ENCODE data around the gene CUEDC1. TPM values are rescaled to one million over a fixed set of nuclear protein-coding genes. Genes with fewer than 3 reads are reported as not detected.

The CUEDC1 gene
- total and polyA plus RNA-seq, 2 of the 4 experiments (the other 2 are of a cell fraction): 4.1 to 21.2 TPM

DNA sequence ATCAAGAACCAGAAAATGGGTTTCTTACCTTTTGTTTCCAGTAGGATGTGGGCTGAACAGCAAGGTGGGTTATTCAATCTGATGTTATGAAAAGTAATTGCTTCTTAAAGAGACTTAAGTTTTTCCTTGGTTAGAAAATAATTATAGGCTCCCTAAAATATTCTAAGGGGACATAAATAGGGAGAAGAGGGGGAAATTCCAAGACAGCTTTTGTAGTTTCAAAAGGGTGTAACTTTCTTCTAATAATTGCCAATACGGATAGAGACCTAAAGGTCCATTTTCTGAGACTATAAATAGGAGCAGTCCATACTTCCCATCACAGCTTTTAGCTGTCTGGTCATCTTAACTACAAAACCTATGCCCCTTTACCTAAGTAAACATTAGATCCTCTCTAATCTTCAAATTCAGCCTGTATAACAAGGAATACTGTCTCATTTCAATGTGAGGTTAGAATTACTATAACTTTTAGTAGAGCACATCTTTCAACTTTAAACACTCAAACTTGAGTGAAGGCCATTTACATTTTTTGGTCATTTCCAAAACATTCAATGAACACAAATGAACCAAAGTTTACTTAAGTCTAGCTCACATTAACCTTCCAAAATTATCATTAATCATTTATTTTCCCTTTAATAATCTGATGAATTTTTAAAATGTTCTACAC is 46.4 kb upstream of the CUEDC1 start:
- Histone ChIP-seq H3K27ac (ENCODE audit: insufficient read depth, low read length) (no peak overlapping the region), H4K5ac (ENCODE audit: low read depth, low read length) (no peak overlapping the region), H4K8ac (ENCODE audit: low read depth in 2 of 2, low read length in 2 of 2) (no peak overlapping the region), H2AK9ac (replicated peaks; ENCODE audit: low read depth, low read length, poor library complexity) (no peak overlapping the region), H3K4ac (ENCODE audit: low read depth, low read length) (no peak overlapping the region), H3K4me3 (ENCODE audit: insufficient read depth, low read depth, low read length) (no peak overlapping the region), H3K9ac (ENCODE audit: low read depth, low read length) (peak overlapping the region; percentile 13; the same call in 1 of the 2 replicates), H3K36me3 (ENCODE audit: control insufficient read depth, insufficient read depth, low read length) (peaks cover 26% of the 10 kb centered on the region), H2BK15ac (ENCODE audit: low read depth, low read length) (no peak overlapping the region), H2BK5ac (ENCODE audit: low read depth, low read length, poor library complexity, severe bottlenecking) (no peak overlapping the region), H2AFZ (replicated peaks; ENCODE audit: low read length, poor library complexity) (no peak overlapping the region), H3K79me1 (ENCODE audit: low read depth in 1 of 2, low read length in 2 of 2) (peaks cover 4 to 27% of the 10 kb centered on the region in 2 experiments; a peak in 3 of 4 replicates), H2BK120ac (ENCODE audit: low read depth, low read length) (no peak overlapping the region), H3K4me2 (ENCODE audit: low read depth, low read length) (no peak overlapping the region), H3K18ac (ENCODE audit: low read depth, low read length) (no peak overlapping the region), H3K9me3 (ENCODE audit: control insufficient read depth, insufficient read depth, low read length) (no peaks in the 10 kb centered on the region), H3K4me1 (ENCODE audit: control insufficient read depth, insufficient read depth, low read length) (0 out of 2 replicates have a peak, but pooled peaks cover 2% of the 10 kb centered on the region), H4K20me1 (ENCODE audit: insufficient read depth, low read length) (peaks cover 64% of the 10 kb centered on the region), H3K27me3 (ENCODE audit: control insufficient read depth, insufficient read depth, low read length) (no peaks in the 10 kb centered on the region), H2BK20ac (ENCODE audit: low read depth, low read length) (no peak overlapping the region), H3K9me1 (ENCODE audit: insufficient read depth, low read length) (no peaks in the 10 kb centered on the region), H3K56ac (ENCODE audit: extremely low read depth, insufficient read depth, low read length) (no peak overlapping the region), H2AK5ac (ENCODE audit: low read depth, low read length) (no peak overlapping the region), H3K14ac (replicated peaks; ENCODE audit: low read depth, low read length) (no peak overlapping the region), H4K91ac (ENCODE audit: insufficient read depth, low read depth, low read length) (no peak overlapping the region), H3K23ac (ENCODE audit: low read depth, low read length) (no peak overlapping the region)
- dilution Hi-C loops (cut with HindIII; ENCODE audit: low sequenced_read_pairs, unreplicated experiment) (no loop called here), intact Hi-C loops (cut with micrococcal nuclease) (no loop called here), in situ Hi-C loops (cut with MboI; ENCODE audit: low sequenced_read_pairs) (loop anchor here (10.0 kb wide), 2 partner anchors 113 to 877 kb away; no protein-coding TSS in a partner anchor)
- TF ChIP-seq RFX5 (IDR thresholded peaks at IDR 0.05; ENCODE audit: low read depth, low read length): no peak
- TF ChIP-seq RCOR1 (IDR thresholded peaks at IDR 0.05; ENCODE audit: insufficient replicate concordance, low read length): no peak
- no peak for TF ChIP-seq MAZ (IDR thresholded peaks at IDR 0.05; ENCODE audit: borderline replicate concordance, low read depth, low read length)
- TF ChIP-seq POLR2A (IDR thresholded peaks at IDR 0.05; ENCODE audit: low read depth, low read length): no peak
- TF ChIP-seq, protein P1, sequence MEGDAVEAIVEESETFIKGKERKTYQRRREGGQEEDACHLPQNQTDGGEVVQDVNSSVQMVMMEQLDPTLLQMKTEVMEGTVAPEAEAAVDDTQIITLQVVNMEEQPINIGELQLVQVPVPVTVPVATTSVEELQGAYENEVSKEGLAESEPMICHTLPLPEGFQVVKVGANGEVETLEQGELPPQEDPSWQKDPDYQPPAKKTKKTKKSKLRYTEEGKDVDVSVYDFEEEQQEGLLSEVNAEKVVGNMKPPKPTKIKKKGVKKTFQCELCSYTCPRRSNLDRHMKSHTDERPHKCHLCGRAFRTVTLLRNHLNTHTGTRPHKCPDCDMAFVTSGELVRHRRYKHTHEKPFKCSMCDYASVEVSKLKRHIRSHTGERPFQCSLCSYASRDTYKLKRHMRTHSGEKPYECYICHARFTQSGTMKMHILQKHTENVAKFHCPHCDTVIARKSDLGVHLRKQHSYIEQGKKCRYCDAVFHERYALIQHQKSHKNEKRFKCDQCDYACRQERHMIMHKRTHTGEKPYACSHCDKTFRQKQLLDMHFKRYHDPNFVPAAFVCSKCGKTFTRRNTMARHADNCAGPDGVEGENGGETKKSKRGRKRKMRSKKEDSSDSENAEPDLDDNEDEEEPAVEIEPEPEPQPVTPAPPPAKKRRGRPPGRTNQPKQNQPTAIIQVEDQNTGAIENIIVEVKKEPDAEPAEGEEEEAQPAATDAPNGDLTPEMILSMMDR (conservative IDR thresholded peaks at IDR 0.05; ENCODE audit: low read depth, low read length): no peak
- no peak for TF ChIP-seq FOS (IDR thresholded peaks at IDR 0.05; ENCODE audit: low read depth, low read length)
- no peak for TF ChIP-seq CHD1 (IDR thresholded peaks at IDR 0.05; ENCODE audit: low read depth, low read length)
- TF ChIP-seq MAFK (IDR thresholded peaks at IDR 0.05; ENCODE audit: low read depth, low read length): no peak
- no peak for TF ChIP-seq NFE2L2 (IDR thresholded peaks at IDR 0.05; ENCODE audit: low read depth, low read length)
- no peak for TF ChIP-seq RAD21 (IDR thresholded peaks at IDR 0.05; ENCODE audit: low read length)
- no peak for TF ChIP-seq BHLHE40 (IDR thresholded peaks at IDR 0.05; ENCODE audit: low read depth, low read length)
- no peak for TF ChIP-seq SMC3 (IDR thresholded peaks at IDR 0.05; ENCODE audit: low read depth, low read length)
- DNase-seq (no peak), ATAC-seq (ENCODE audit: low read depth) (no peak)
- no CpG with 5 or more reads among the region's 1 CpG for WGBS, 2 experiments (ENCODE audit: extremely low coverage in 2 of 2, insufficient read length in 1 of 2)
- CTCF ChIA-PET: interaction anchor here (4.0 kb wide), 1 partner anchor 145 kb away, joined by 26 read pairs; no protein-coding TSS in a partner anchor
- BruUV-seq (replicated peaks): no TSS peak
- POLR2A ChIA-PET (ENCODE audit: unreplicated experiment): interaction anchor here (0.7 to 1.1 kb wide), 4 partner anchors 11 to 569 kb away, joined by 3 to 9 read pairs (median 4); no protein-coding TSS in a partner anchor

All from IMR-90 (cell line).